OCI-LY1 (cell line): ENCODE data around the gene GFOD2.

Experiments used
- H2AFZ ChIP-seq: fragments of 200-600 bp; sonication (generic), shearing (Covaris generic); 2 replicates; pipeline ENCODE4 v1.6.0; 2014; ENCODE audit warnings: antibody characterized with exemption, mild to moderate bottlenecking, low read length
- H3F3A ChIP-seq: fragments of 200-600 bp; sonication (generic), shearing (Covaris generic); 2 replicates; pipeline ENCODE4 v1.6.0; 2014; ENCODE audit warnings: mild to moderate bottlenecking, antibody characterized with exemption, low read length, moderate library complexity; ENCODE audit not compliant: insufficient read depth
- H3K27ac ChIP-seq: fragments of 200-600 bp; sonication (generic); 2 replicates; pipeline ENCODE4 v1.5.1; 2014; ENCODE audit warnings: low read length, mixed run types, mild to moderate bottlenecking, low read depth; ENCODE audit not compliant: poor library complexity, severe bottlenecking
- H3K27me3 ChIP-seq: fragments of 200-600 bp; sonication (generic); 2 replicates; pipeline ENCODE4 v1.6.0; 2014; ENCODE audit warnings: antibody characterized with exemption, mild to moderate bottlenecking, low read length, moderate library complexity; ENCODE audit not compliant: insufficient read depth
- H3K36me3 ChIP-seq: fragments of 200-600 bp; sonication (generic); 2 replicates; pipeline ENCODE4 v1.6.1; 2014; ENCODE audit warnings: mild to moderate bottlenecking, antibody characterized with exemption, low read length, moderate library complexity, mixed read lengths; ENCODE audit not compliant: insufficient read depth
- H3K4me1 ChIP-seq: fragments of 200-600 bp; sonication (generic); 2 replicates; pipeline ENCODE4 v1.5.1; 2014; ENCODE audit warnings: mild to moderate bottlenecking, low read length, moderate library complexity; ENCODE audit not compliant: insufficient read depth, severe bottlenecking
- H3K4me2 ChIP-seq: fragments of 200-600 bp; sonication (generic), shearing (Covaris generic); 2 replicates; pipeline ENCODE4 v1.6.1; 2014; ENCODE audit warnings: low read length
- H3K4me3 ChIP-seq: fragments of 200-600 bp; sonication (generic); 2 replicates; pipeline ENCODE4 v1.5.1; 2014; ENCODE audit warnings: low read length, low read depth, mild to moderate bottlenecking, mixed read lengths; ENCODE audit not compliant: poor library complexity, severe bottlenecking
- H3K79me2 ChIP-seq: fragments of 200-600 bp; shearing (Covaris generic); 2 replicates; pipeline ENCODE4 v1.6.1; 2016; ENCODE audit warnings: mixed run types, low read length, mixed read lengths; ENCODE audit not compliant: insufficient read depth
- H3K9ac ChIP-seq: fragments of 200-600 bp; sonication (generic), shearing (Covaris generic); 2 replicates; pipeline ENCODE4 v1.6.1; 2014; ENCODE audit warnings: mild to moderate bottlenecking, low read length, mixed read lengths
- H3K9me2 ChIP-seq: fragments of 200-600 bp; sonication (generic), shearing (Covaris generic); 2 replicates; pipeline ENCODE4 v1.6.1; 2014; ENCODE audit warnings: low read depth, mild to moderate bottlenecking, low read length, mixed read lengths
- H3K9me3 ChIP-seq: fragments of 200-600 bp; shearing (Covaris generic); 2 replicates; pipeline ENCODE4 v1.6.1; 2014; ENCODE audit warnings: low read length, mixed read lengths
- H4K20me1 ChIP-seq: fragments of 200-600 bp; sonication (generic), shearing (Covaris generic); 2 replicates; pipeline ENCODE4 v1.6.0; 2016; ENCODE audit warnings: mild to moderate bottlenecking, low read length; ENCODE audit not compliant: insufficient read depth
- CTCF ChIP-seq: fragments of 200-600 bp; sonication (generic), shearing (Covaris generic); IDR thresholded peaks from 2 replicates; pipeline ENCODE4 v1.5.1; 2017; ENCODE audit warnings: mild to moderate bottlenecking, antibody characterized with exemption, low read length, moderate library complexity, mixed read lengths
- EZH2 ChIP-seq: fragments of 200-600 bp; sonication (generic), shearing (Covaris generic); IDR thresholded peaks from 2 replicates; pipeline ENCODE4 v1.8.0; 2017; ENCODE audit warnings: borderline replicate concordance, mixed run types, mild to moderate bottlenecking, antibody characterized with exemption, low read length, moderate library complexity, mixed read lengths

The GFOD2 gene

GRCh38 chr16:67632415-67633172, 86.5 kb downstream of the GFOD2 start:
- H3K4me2 ChIP-seq = no peak overlapping the region
- no peaks in the 10 kb centered on the region for H3F3A ChIP-seq
- no peak overlapping the region for H3K4me3 ChIP-seq
- no peaks in the 10 kb centered on the region for H4K20me1 ChIP-seq
- H3K79me2 ChIP-seq = no peaks in the 10 kb centered on the region
- H2AFZ ChIP-seq = no peak overlapping the region
- no peaks in the 10 kb centered on the region for H3K27me3 ChIP-seq
- H3K4me1 ChIP-seq = no peaks in the 10 kb centered on the region
- peaks cover 86% of the 10 kb centered on the region for H3K36me3 ChIP-seq
- H3K9me3 ChIP-seq = no peaks in the 10 kb centered on the region
- H3K9me2 ChIP-seq = no peaks in the 10 kb centered on the region
- no peak overlapping the region for H3K9ac ChIP-seq
- TF ChIP-seq CTCF (no peak), EZH2 (no peak)
- no peak overlapping the region for H3K27ac ChIP-seq

DNA sequence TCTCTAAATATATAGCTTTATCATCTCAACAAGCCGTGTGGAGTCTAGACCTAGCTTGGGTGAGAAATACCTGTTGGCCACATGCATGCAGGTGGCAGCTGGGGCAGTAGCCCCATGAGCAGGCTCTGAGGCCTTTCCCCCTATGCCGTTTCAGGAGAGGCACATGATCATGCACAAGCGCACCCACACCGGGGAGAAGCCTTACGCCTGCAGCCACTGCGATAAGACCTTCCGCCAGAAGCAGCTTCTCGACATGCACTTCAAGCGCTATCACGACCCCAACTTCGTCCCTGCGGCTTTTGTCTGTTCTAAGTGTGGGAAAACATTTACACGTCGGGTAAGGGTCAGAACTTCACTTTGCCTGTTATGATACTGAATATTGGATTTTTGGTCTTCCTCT, 90.9 kb downstream of the GFOD2 start:
- TF ChIP-seq EZH2 (no peak), CTCF (no peak)
- Histone ChIP-seq H3F3A (no peaks in the 10 kb centered on the region), H3K36me3 (peaks cover 88% of the 10 kb centered on the region), H3K9me2 (no peaks in the 10 kb centered on the region), H3K27me3 (no peaks in the 10 kb centered on the region), H3K9me3 (no peaks in the 10 kb centered on the region), H3K4me2 (no peak overlapping the region), H3K9ac (no peak overlapping the region), H2AFZ (no peak overlapping the region), H3K79me2 (no peaks in the 10 kb centered on the region), H3K27ac (no peak overlapping the region), H3K4me3 (no peak overlapping the region), H4K20me1 (no peaks in the 10 kb centered on the region), H3K4me1 (no peaks in the 10 kb centered on the region)
